PC-3 (cell line): ENCODE data around the gene MED26. TPM values are rescaled to one million over a fixed set of nuclear protein-coding genes. Genes with fewer than 3 reads are reported as not detected.

Experiments used
- ATAC-seq: fragments of 200-7000 bp; cut with Tn5 transposase; 2 replicates; pipeline ENCODE4 v1.9.1; 2020; ENCODE audit warnings: mild to moderate bottlenecking, moderate library complexity
- BruUV-seq: library from RNA; stranded (reverse); fragments of 400-500 nt; replicated peaks from 2 replicates; lab custom pipeline; 2021; lab: Mats Ljungman, UMichigan
- CTCF ChIA-PET: fragments of 300-600 bp; sonication (Branson Sonifier 250); formaldehyde crosslinking; loops from one replicate; lab custom pipeline; 2022; ENCODE audit warnings: antibody characterized with exemption; lab: Charles Lee
- POLR2A ChIA-PET: fragments of 300-600 bp; sonication (Branson Sonifier 250); formaldehyde crosslinking; loops from one replicate; lab custom pipeline; 2022; ENCODE audit warnings: antibody characterized with exemption; ENCODE audit not compliant: unreplicated experiment; lab: Charles Lee
- DNase-seq: peaks from one replicate; pipeline ENCODE4 v3.0.0-alpha.2; 2015
- H2AFZ ChIP-seq: fragments of 300-600 bp; sonication (generic); 2 replicates; pipeline ENCODE4 v1.6.0; 2016; ENCODE audit warnings: antibody characterized with exemption, low read length
- H3F3A ChIP-seq: fragments of 300-600 bp; sonication (generic); one replicate; pipeline ENCODE4 v1.6.0; 2017; ENCODE audit warnings: antibody characterized with exemption, low read length, control low read depth, mild to moderate bottlenecking; ENCODE audit not compliant: unreplicated experiment
- H3K27ac ChIP-seq: fragments of 300-600 bp; sonication (generic); 2 replicates; pipeline ENCODE4 v1.5.1; 2016; ENCODE audit warnings: mild to moderate bottlenecking, low read length
- H3K27me3 ChIP-seq: fragments of 300-600 bp; sonication (generic); 2 replicates; pipeline ENCODE4 v1.6.1; 2016; ENCODE audit warnings: low read length, mixed read lengths
- H3K36me3 ChIP-seq: fragments of 300-600 bp; sonication (generic); 2 replicates; pipeline ENCODE4 v1.6.1; 2016; ENCODE audit warnings: low read depth, mixed run types, low read length, mixed read lengths
- H3K4me1 ChIP-seq: fragments of 300-600 bp; sonication (generic); 2 replicates; pipeline ENCODE4 v1.5.1; 2016; ENCODE audit warnings: low read length; ENCODE audit not compliant: insufficient read depth
- H3K4me2 ChIP-seq: fragments of 300-600 bp; sonication (generic); 2 replicates; pipeline ENCODE4 v1.6.0; 2016; ENCODE audit warnings: low read length
- H3K4me3 ChIP-seq: fragments of 300-600 bp; sonication (generic); 2 replicates; pipeline ENCODE4 v1.5.1; 2016; ENCODE audit warnings: mild to moderate bottlenecking, low read length, mixed read lengths
- H3K79me2 ChIP-seq: fragments of 300-600 bp; sonication (generic); 2 replicates; pipeline ENCODE4 v1.6.1; 2017; ENCODE audit warnings: low read length, mixed read lengths
- H3K9ac ChIP-seq: fragments of 300-600 bp; sonication (generic); 2 replicates; pipeline ENCODE4 v1.6.0; 2016; ENCODE audit warnings: mild to moderate bottlenecking, low read length
- H3K9me2 ChIP-seq: fragments of 300-600 bp; sonication (generic); replicated peaks from 2 replicates; pipeline ENCODE4 v1.6.1; 2016; ENCODE audit warnings: mixed run types, low read length, mixed read lengths
- H3K9me3 ChIP-seq: fragments of 300-600 bp; sonication (generic); 2 replicates; pipeline ENCODE4 v1.6.1; 2016; ENCODE audit warnings: low read length, mixed read lengths
- H4K20me1 ChIP-seq: fragments of 300-600 bp; sonication (generic); 2 replicates; pipeline ENCODE4 v1.6.1; 2016; ENCODE audit warnings: low read length, mixed read lengths
- EZH2 ChIP-seq: fragments of 300-600 bp; sonication (generic); IDR thresholded peaks from one replicate; pipeline ENCODE4 v1.6.1; 2017; ENCODE audit warnings: antibody characterized with exemption, mild to moderate bottlenecking, low read length; ENCODE audit not compliant: unreplicated experiment
- EZH2phosphoT487 ChIP-seq: fragments of 300-600 bp; sonication (generic); IDR thresholded peaks from 2 replicates; pipeline ENCODE4 v1.6.1; 2018; ENCODE audit warnings: mild to moderate bottlenecking, antibody characterized with exemption, low read length, borderline replicate concordance
- intact Hi-C: fragments of 100-400 bp; cut with micrococcal nuclease; formaldehyde crosslinking; loops from 2 replicates; pipeline ENCODE4 v1.9.0; 2023
- total RNA-seq: library from RNA; depleted of rRNA; stranded (reverse); fragments of >200 nt; gene quantifications from 2 replicates; pipeline ENCODE4 v1.2.3, GENCODE V29; 2014
- TF ChIP-seq, protein P1 (sequence below): fragments of 300-600 bp; sonication (generic); conservative IDR thresholded peaks from 2 replicates; pipeline ENCODE4 v1.5.1; 2017; ENCODE audit warnings: antibody characterized with exemption, low read depth, mild to moderate bottlenecking, low read length

The MED26 gene
- total RNA-seq, 1 experiment from 2014 or later = 17.5 TPM

DNA sequence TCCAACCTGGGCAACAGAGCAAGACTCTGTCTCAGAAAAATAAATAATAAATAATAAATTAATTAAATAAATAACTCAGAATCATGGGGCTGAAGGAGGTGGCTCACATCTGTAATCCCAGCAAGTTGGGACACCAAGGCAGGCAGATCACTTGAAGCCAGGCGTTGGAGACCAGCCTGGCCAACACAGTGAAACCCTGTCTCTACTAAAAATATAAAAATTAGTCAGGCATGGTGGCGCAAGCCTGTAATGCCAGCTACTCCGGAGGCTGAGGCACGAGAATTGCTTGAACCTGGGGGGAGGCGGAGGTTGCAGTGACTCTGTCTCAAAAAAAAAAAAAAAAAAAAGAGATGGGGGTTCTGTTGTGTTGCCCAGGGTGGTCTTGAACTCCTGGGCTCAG, 40.2 kb upstream of the MED26 start:
- H3K27me3 ChIP-seq = no peaks in the 10 kb centered on the region
- H3K4me3 ChIP-seq = no peak overlapping the region
- DNase-seq = no peak
- POLR2A ChIA-PET = no interaction called here
- H3K4me2 ChIP-seq = no peak overlapping the region
- H3K79me2 ChIP-seq = no peaks in the 10 kb centered on the region
- no peak for ATAC-seq
- no peaks in the 10 kb centered on the region for H3K9me3 ChIP-seq
- H3K9me2 ChIP-seq = no peaks in the 10 kb centered on the region
- BruUV-seq = no TSS peak
- H3K27ac ChIP-seq = no peak overlapping the region
- no peaks in the 10 kb centered on the region for H4K20me1 ChIP-seq
- intact Hi-C loops = no loop called here
- H3K9ac ChIP-seq = no peak overlapping the region
- no peak overlapping the region for H2AFZ ChIP-seq
- CTCF ChIA-PET = no interaction called here
- H3K36me3 ChIP-seq = no peaks in the 10 kb centered on the region
- H3K4me1 ChIP-seq = no peaks in the 10 kb centered on the region
- TF ChIP-seq EZH2phosphoT487 (no peak), EZH2 (no peak)
- TF ChIP-seq, protein P1, sequence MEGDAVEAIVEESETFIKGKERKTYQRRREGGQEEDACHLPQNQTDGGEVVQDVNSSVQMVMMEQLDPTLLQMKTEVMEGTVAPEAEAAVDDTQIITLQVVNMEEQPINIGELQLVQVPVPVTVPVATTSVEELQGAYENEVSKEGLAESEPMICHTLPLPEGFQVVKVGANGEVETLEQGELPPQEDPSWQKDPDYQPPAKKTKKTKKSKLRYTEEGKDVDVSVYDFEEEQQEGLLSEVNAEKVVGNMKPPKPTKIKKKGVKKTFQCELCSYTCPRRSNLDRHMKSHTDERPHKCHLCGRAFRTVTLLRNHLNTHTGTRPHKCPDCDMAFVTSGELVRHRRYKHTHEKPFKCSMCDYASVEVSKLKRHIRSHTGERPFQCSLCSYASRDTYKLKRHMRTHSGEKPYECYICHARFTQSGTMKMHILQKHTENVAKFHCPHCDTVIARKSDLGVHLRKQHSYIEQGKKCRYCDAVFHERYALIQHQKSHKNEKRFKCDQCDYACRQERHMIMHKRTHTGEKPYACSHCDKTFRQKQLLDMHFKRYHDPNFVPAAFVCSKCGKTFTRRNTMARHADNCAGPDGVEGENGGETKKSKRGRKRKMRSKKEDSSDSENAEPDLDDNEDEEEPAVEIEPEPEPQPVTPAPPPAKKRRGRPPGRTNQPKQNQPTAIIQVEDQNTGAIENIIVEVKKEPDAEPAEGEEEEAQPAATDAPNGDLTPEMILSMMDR = no peak
- H3F3A ChIP-seq = no peaks in the 10 kb centered on the region

DNA sequence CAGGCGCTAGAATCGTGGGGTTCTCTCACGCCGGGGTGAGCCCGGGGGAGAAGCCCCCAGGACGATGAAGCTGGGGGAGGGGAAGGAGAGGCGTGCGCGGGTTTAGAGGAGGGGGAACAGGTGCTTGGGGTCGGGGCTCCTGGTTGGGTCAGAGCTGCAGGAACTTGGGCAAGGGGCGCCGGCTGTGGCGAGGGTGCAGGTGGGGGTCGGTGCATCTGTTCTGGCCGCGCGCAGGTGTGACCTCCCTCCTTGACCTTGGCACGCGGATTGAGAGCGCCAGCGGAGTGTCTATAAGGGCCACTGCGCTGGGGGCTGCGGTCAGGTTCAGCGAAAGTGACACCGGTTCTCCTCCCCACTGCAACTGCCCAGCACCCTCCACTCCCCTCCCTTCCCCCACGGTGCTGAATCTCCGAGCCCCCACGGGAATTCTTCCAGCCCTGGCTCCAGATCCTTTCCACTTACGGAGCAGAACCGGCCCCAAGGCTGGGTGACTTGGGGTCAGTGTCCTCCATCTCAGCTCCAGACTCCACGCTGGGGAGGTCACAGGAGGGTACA, 33.6 kb upstream of the MED26 start:
- peaks cover 35% of the 10 kb centered on the region for H3K79me2 ChIP-seq
- intact Hi-C loops = no loop called here
- no peaks in the 10 kb centered on the region for H3K27me3 ChIP-seq
- H3K4me1 ChIP-seq = peaks cover 8% of the 10 kb centered on the region
- H4K20me1 ChIP-seq = peaks cover 16% of the 10 kb centered on the region
- TF ChIP-seq EZH2phosphoT487 = no peak
- TF ChIP-seq, protein P1 = no peak
- DNase-seq (no peak), ATAC-seq (no peak)
- no peaks in the 10 kb centered on the region for H3K9me3 ChIP-seq
- peaks cover 9% of the 10 kb centered on the region; the same call in 1 of the 2 replicates for H3K36me3 ChIP-seq
- ChIA-PET CTCF (no interaction called here), POLR2A (no interaction called here)
- H3K27ac ChIP-seq = no peak overlapping the region
- H3K9me2 ChIP-seq = no peaks in the 10 kb centered on the region
- no TSS peak for BruUV-seq
- H3F3A ChIP-seq = no peaks in the 10 kb centered on the region
- H3K4me2 ChIP-seq = peak overlapping the region; percentile 100
- peak overlapping the region; percentile 87 for H2AFZ ChIP-seq
- peak overlapping the region; percentile 88 for H3K4me3 ChIP-seq
- peak overlapping the region; percentile 52; the same call in 1 of the 2 replicates for H3K9ac ChIP-seq

DNA sequence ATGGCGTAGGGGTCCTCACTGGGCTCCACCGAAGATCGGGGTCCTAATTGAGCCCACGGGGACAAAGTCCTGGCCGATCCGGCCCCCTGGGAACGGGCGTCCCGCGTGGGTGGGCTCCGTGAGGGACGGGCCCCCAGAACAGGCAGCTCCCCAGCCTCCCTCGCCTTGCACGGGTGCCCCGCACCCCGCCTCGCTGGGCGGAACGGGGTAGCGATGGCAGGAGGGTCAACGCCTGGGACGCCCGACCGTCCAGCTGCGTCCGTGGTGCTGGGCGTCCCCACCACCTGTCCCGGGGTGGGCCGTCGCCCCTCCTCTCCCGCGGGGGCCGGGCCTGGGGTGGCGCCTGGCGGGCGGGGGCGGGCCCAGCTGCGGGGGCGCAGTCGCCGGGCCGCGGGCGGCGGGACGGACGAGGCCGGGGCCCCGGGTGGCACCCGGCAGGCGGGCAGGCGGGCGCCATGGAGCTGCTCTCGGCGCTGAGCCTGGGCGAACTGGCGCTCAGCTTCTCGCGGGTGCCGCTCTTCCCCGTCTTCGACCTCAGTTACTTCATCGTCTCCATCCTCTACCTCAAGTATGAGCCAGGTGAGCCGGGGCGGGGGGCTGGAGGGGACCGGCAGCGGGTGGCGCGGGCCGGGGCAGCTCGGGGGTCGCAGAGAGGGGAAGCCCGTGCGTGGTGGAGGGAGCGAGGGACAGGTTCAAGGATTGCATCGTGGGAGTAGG, 32.9 kb upstream of the MED26 start, which contains the start of gene TMEM38A:
Gene TMEM38A, plus strand, starts transcription at position 377 of the 717 bp plus-strand sequence. Its CDS starts 79 bp downstream, at position 456.
- Histone ChIP-seq H3K4me1 (peaks cover 8% of the 10 kb centered on the region), H4K20me1 (peaks cover 16% of the 10 kb centered on the region), H3F3A (no peaks in the 10 kb centered on the region), H3K9me2 (no peaks in the 10 kb centered on the region), H3K4me2 (peak within 1 kb of the TSS; percentile 100), H3K4me3 (peak within 1 kb of the TSS; percentile 88), H2AFZ (peak within 1 kb of the TSS; percentile 98), H3K9ac (peak within 1 kb of the TSS; percentile 96), H3K27ac (peak within 1 kb of the TSS; percentile 77), H3K36me3 (peaks cover 10% of the 10 kb centered on the region; the same call in 1 of the 2 replicates), H3K79me2 (peaks cover 40% of the 10 kb centered on the region), H3K27me3 (no peaks in the 10 kb centered on the region), H3K9me3 (no peaks in the 10 kb centered on the region)
- intact Hi-C loops = no loop called here
- ChIA-PET CTCF (no interaction called here), POLR2A (interaction anchor here (0.7 kb wide), 2 partner anchors 52 to 92 kb away, joined by 3 to 8 read pairs; no protein-coding TSS in a partner anchor)
- BruUV-seq = no TSS peak
- ATAC-seq (peak; percentile 42), DNase-seq (peak; percentile 45)
- TF ChIP-seq EZH2phosphoT487 (no peak), EZH2 (no peak)
- TF ChIP-seq, protein P1 = no peak
